MM.1S (cell line): ENCODE results near the gene NSL1.
A peak's percentile ranks its signal among the peaks of the same experiment; 100 is the strongest.
"Not testable (repeated sequence)": the region's sequence is repeated elsewhere in the genome, so short reads cannot be mapped to it uniquely, and the experiment has no call there.

Experiments
- DNase-seq: peaks from one replicate; pipeline ENCODE4 v3.0.0-alpha.2; 2015
- H2AFZ ChIP-seq: fragments of 300-600 bp; sonication (generic); 2 replicates; pipeline ENCODE4 v1.6.0; 2016; ENCODE audit warnings: antibody characterized with exemption, low read length
- H3F3A ChIP-seq: fragments of 300-600 bp; sonication (generic); 2 replicates; pipeline ENCODE4 v1.6.1; 2016; ENCODE audit warnings: mild to moderate bottlenecking, antibody characterized with exemption, low read length, moderate library complexity, mixed read lengths; ENCODE audit not compliant: insufficient read depth
- H3K27ac ChIP-seq: fragments of 300-600 bp; sonication (generic); 2 replicates; pipeline ENCODE4 v1.5.1; 2016; ENCODE audit warnings: mild to moderate bottlenecking, low read length
- H3K27me3 ChIP-seq: fragments of 300-600 bp; sonication (generic); replicated peaks from 2 replicates; pipeline ENCODE4 v1.6.0; 2016; ENCODE audit warnings: low read length; ENCODE audit not compliant: insufficient read depth
- H3K36me3 ChIP-seq: fragments of 300-600 bp; sonication (generic); replicated peaks from 2 replicates; pipeline ENCODE4 v1.6.1; 2016; ENCODE audit warnings: mild to moderate bottlenecking, low read length, mixed read lengths; ENCODE audit not compliant: insufficient read depth
- H3K4me1 ChIP-seq: fragments of 300-600 bp; sonication (generic); 2 replicates; pipeline ENCODE4 v1.6.1; 2016; ENCODE audit warnings: low read length, mixed read lengths
- H3K4me2 ChIP-seq: fragments of 300-600 bp; sonication (generic); 2 replicates; pipeline ENCODE4 v1.6.0; 2016; ENCODE audit warnings: low read depth, low read length
- H3K4me3 ChIP-seq: fragments of 300-600 bp; sonication (generic); 2 replicates; pipeline ENCODE4 v1.5.1; 2016; ENCODE audit warnings: low read length, mixed read lengths
- H3K79me2 ChIP-seq: fragments of 300-600 bp; sonication (generic); 2 replicates; pipeline ENCODE4 v1.6.1; 2016; ENCODE audit warnings: mixed run types, low read length, mixed read lengths
- H3K9ac ChIP-seq: fragments of 300-600 bp; sonication (generic); 2 replicates; pipeline ENCODE4 v1.6.1; 2016; ENCODE audit warnings: low read length, mixed read lengths
- H3K9me2 ChIP-seq: fragments of 300-600 bp; sonication (generic); replicated peaks from 2 replicates; pipeline ENCODE4 v1.6.1; 2016; ENCODE audit warnings: mild to moderate bottlenecking, low read length, mixed read lengths; ENCODE audit not compliant: insufficient read depth
- H3K9me3 ChIP-seq: fragments of 300-600 bp; sonication (generic); replicated peaks from 2 replicates; pipeline ENCODE4 v1.6.1; 2016; ENCODE audit warnings: mild to moderate bottlenecking, low read length, mixed read lengths; ENCODE audit not compliant: insufficient read depth
- H4K20me1 ChIP-seq: fragments of 300-600 bp; sonication (generic); 2 replicates; pipeline ENCODE4 v1.6.1; 2016; ENCODE audit warnings: mild to moderate bottlenecking, low read length, moderate library complexity, mixed read lengths; ENCODE audit not compliant: insufficient read depth
- EZH2 ChIP-seq: fragments of 300-600 bp; sonication (generic); optimal IDR thresholded peaks from 2 replicates; pipeline ENCODE3; 2017; ENCODE audit warnings: low read depth, mild to moderate bottlenecking, antibody characterized with exemption, low read length, mixed read lengths
- EZH2phosphoT487 ChIP-seq: fragments of 300-600 bp; sonication (generic); IDR thresholded peaks from 2 replicates; pipeline ENCODE4 v1.6.1; 2018; ENCODE audit warnings: antibody characterized with exemption, low read length
- TF ChIP-seq, protein P1 (sequence below): fragments of 300-600 bp; sonication (generic); IDR thresholded peaks from 2 replicates; pipeline ENCODE4 v1.5.1; 2016; ENCODE audit warnings: antibody characterized with exemption, low read length, mixed read lengths

Gene NSL1

DNA sequence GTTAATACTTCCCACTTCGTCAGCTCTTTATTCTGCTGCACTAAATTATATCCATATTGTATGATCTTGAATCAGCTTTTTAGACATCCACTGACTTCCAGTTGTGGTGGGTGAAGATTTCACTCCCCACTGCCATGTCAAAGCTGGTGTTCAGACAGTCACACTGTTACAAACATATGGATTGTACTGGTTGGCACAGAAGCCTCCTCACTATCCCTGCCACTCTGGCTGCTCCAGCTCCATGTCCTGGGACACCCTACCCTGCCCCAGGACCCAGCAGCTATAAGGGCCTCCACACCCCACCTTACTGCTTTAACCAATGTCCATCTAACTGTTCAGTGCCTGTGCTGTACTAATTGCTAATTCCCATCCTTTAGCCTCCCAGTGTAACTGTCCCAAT is 59.9 kb downstream of the NSL1 start:
- Histone ChIP-seq H3K27ac (no peak overlapping the region), H4K20me1 (no peaks in the 10 kb centered on the region), H3K9me2 (no peaks in the 10 kb centered on the region), H3K9ac (no peak overlapping the region), H2AFZ (no peak overlapping the region), H3K36me3 (no peaks in the 10 kb centered on the region), H3K4me3 (no peak overlapping the region), H3K27me3 (no peaks in the 10 kb centered on the region), H3K9me3 (no peaks in the 10 kb centered on the region), H3K4me1 (peaks cover 14% of the 10 kb centered on the region), H3K79me2 (no peaks in the 10 kb centered on the region), H3K4me2 (peak overlapping the region; percentile 25; the same call in 1 of the 2 replicates), H3F3A (peaks cover 8% of the 10 kb centered on the region)
- TF ChIP-seq EZH2 (no peak), EZH2phosphoT487 (no peak)
- TF ChIP-seq, protein P1, sequence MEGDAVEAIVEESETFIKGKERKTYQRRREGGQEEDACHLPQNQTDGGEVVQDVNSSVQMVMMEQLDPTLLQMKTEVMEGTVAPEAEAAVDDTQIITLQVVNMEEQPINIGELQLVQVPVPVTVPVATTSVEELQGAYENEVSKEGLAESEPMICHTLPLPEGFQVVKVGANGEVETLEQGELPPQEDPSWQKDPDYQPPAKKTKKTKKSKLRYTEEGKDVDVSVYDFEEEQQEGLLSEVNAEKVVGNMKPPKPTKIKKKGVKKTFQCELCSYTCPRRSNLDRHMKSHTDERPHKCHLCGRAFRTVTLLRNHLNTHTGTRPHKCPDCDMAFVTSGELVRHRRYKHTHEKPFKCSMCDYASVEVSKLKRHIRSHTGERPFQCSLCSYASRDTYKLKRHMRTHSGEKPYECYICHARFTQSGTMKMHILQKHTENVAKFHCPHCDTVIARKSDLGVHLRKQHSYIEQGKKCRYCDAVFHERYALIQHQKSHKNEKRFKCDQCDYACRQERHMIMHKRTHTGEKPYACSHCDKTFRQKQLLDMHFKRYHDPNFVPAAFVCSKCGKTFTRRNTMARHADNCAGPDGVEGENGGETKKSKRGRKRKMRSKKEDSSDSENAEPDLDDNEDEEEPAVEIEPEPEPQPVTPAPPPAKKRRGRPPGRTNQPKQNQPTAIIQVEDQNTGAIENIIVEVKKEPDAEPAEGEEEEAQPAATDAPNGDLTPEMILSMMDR: no peak
- no peak for DNase-seq

DNA sequence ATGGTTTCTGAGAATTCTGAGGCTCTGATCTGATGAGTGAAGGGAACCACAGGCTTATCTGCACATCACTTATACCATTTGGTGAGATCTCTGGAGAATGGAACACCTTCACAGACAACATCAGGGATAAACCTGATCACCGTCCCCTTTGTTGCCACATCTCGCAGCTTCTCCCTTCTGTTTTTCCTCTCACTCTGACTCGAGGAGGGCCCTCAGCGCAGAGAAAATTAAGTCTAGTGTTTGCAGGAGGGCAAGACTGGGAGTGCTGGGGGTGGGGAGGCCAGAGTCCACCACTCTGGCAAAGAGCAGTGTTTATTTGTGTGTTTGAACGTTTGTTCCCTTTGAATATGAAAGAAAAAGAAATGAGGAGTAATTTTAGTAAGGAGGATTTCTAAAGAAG is 63.0 kb downstream of the NSL1 start:
- no peak overlapping the region for H2AFZ ChIP-seq
- no peaks in the 10 kb centered on the region for H3K27me3 ChIP-seq
- no peak overlapping the region for H3K4me3 ChIP-seq
- no peaks in the 10 kb centered on the region for H3K9me2 ChIP-seq
- H3F3A ChIP-seq: peaks cover 8% of the 10 kb centered on the region
- no peaks in the 10 kb centered on the region for H3K9me3 ChIP-seq
- H3K27ac ChIP-seq: no peak overlapping the region
- DNase-seq: no peak
- H3K9ac ChIP-seq: no peak overlapping the region
- H4K20me1 ChIP-seq: no peaks in the 10 kb centered on the region
- H3K79me2 ChIP-seq: no peaks in the 10 kb centered on the region
- peaks cover 14% of the 10 kb centered on the region for H3K4me1 ChIP-seq
- no peaks in the 10 kb centered on the region for H3K36me3 ChIP-seq
- TF ChIP-seq EZH2: no peak
- TF ChIP-seq, protein P1: no peak
- no peak overlapping the region for H3K4me2 ChIP-seq

DNA sequence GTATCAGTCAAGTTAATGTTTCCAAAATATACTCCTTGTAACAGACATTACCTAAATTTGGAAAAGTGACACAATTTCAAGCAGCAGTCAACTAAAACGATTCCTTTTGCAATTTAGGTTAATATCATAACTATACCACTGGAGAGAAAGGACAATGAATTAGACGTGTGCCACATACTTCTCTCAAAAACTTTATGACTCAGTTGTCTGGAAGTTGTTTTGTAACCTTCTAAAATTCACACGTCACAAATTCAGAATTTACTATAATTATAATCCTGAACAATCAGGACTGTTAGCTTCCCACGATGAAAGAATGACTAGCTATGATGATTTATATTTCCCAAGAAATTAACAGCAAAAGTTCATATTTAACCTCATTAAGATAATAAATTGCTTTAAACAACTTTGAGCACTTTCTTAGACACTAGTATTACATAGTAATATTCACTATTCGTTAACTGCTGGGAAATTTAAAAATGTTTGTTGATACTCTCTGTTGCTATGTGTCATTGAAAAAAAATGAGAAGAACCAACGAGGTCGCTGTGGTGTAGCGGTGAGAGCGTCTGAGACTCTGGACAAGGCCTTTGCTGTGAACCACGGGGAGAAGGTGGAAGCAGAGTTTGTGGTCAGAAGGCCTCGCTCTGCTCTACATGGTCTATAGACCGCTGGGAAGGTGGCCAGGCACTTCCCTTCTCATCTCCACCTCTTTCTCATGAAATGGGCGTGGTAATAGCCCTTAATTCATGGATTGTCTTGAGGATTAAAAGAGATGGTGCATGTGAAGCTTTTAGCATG is 64.0 kb downstream of the NSL1 start:
- no peak for DNase-seq
- H4K20me1 ChIP-seq: no peaks in the 10 kb centered on the region
- TF ChIP-seq, protein P1: no peak
- no peak for TF ChIP-seq EZH2phosphoT487
- TF ChIP-seq EZH2: no peak
- H3K9me2 ChIP-seq: no peaks in the 10 kb centered on the region
- H3F3A ChIP-seq: peaks cover 8% of the 10 kb centered on the region
- no peak overlapping the region for H3K27ac ChIP-seq
- H3K4me3 ChIP-seq: no peak overlapping the region
- peaks cover 14% of the 10 kb centered on the region for H3K4me1 ChIP-seq
- H3K27me3 ChIP-seq: no peaks in the 10 kb centered on the region
- no peaks in the 10 kb centered on the region for H3K9me3 ChIP-seq
- H3K79me2 ChIP-seq: no peaks in the 10 kb centered on the region
- no peak overlapping the region for H2AFZ ChIP-seq
- H3K36me3 ChIP-seq: no peaks in the 10 kb centered on the region
- no peak overlapping the region for H3K9ac ChIP-seq
- H3K4me2 ChIP-seq: no peak overlapping the region

DNA sequence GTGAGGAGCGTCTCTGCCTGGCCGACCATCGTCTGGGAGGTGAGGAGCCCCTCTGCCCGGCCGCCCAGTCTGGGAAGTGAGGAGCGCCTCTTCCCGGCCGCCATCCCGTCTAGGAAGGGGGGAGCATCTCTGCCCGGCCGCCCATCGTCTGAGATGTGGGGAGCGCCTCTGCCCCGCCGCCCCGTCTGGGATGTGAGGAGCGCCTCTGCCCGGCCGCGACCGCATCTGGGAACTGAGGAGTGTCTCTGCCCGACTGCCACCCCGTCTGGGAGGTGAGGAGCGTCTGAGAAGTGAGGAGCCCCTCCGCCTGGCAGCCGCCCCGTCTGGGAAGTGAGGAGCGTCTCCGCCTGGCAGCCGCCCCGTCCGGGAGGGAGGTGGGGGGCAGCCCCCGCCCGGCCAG is 66.9 kb downstream of the NSL1 start:
- DNase-seq, H3F3A ChIP-seq, H3K36me3 ChIP-seq, H3K9ac ChIP-seq, H3K27me3 ChIP-seq, H3K27ac ChIP-seq, H3K9me2 ChIP-seq, H3K79me2 ChIP-seq, H3K9me3 ChIP-seq, H3K4me2 ChIP-seq, H3K4me1 ChIP-seq, H3K4me3 ChIP-seq, H2AFZ ChIP-seq, H4K20me1 ChIP-seq: not testable (repeated sequence)
